22Rv1 (cell line): ENCODE data around the gene RNF111.

Experiments
- ZFX ChIP-seq: fragments of 450-650 bp; IDR thresholded peaks from 2 replicates; pipeline ENCODE4 v1.6.1; 2017; ENCODE audit warnings: antibody characterized with exemption, borderline replicate concordance
- TF ChIP-seq, protein P1 (sequence below): fragments of 450-650 bp; IDR thresholded peaks from 2 replicates; pipeline ENCODE4 v1.5.1; 2017; ENCODE audit warnings: mild to moderate bottlenecking

- TF ChIP-seq, protein P1, sequence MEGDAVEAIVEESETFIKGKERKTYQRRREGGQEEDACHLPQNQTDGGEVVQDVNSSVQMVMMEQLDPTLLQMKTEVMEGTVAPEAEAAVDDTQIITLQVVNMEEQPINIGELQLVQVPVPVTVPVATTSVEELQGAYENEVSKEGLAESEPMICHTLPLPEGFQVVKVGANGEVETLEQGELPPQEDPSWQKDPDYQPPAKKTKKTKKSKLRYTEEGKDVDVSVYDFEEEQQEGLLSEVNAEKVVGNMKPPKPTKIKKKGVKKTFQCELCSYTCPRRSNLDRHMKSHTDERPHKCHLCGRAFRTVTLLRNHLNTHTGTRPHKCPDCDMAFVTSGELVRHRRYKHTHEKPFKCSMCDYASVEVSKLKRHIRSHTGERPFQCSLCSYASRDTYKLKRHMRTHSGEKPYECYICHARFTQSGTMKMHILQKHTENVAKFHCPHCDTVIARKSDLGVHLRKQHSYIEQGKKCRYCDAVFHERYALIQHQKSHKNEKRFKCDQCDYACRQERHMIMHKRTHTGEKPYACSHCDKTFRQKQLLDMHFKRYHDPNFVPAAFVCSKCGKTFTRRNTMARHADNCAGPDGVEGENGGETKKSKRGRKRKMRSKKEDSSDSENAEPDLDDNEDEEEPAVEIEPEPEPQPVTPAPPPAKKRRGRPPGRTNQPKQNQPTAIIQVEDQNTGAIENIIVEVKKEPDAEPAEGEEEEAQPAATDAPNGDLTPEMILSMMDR: no peak
- TF ChIP-seq ZFX: no peak
These were observed 30.0 kb downstream of the RNF111 start for GRCh38 chr15:59017449-59017848.
